WI38 (cell line): ENCODE results near the gene FAM110C.

Source experiments
- H3K4me3 ChIP-seq: 2 replicates; pipeline ENCODE4 v1.5.1; 2011; ENCODE audit warnings: low read depth, mild to moderate bottlenecking, control low read depth, low read length
- CTCF ChIP-seq: IDR thresholded peaks from 2 replicates; pipeline ENCODE4 v1.5.1; 2012; ENCODE audit warnings: low read depth, mild to moderate bottlenecking, control low read depth, low read length

The FAM110C gene

GRCh38 chr2:51613-52012 lies 5.3 kb upstream of the FAM110C start:
- TF ChIP-seq CTCF: no peak
- H3K4me3 ChIP-seq: no peak overlapping the region

- TF ChIP-seq CTCF: no peak
- no peak overlapping the region for H3K4me3 ChIP-seq
Measured at GRCh38 chr2:47737-48136, 1.4 kb upstream of the FAM110C start.

- no peak for TF ChIP-seq CTCF
Measured at GRCh38 chr2:47346-47725, 1.0 kb upstream of the FAM110C start.

GRCh38 chr2:46131-46470 lies 204 bp downstream of the FAM110C start:
- TF ChIP-seq CTCF: no peak
- H3K4me3 ChIP-seq: no peak overlapping the region

More at GRCh38 chr2:47346-47725, 1.0 kb upstream of the FAM110C start:
- H3K4me3 ChIP-seq: no peak overlapping the region

- no peak overlapping the region for H3K4me3 ChIP-seq
- no peak for TF ChIP-seq CTCF
Measured at GRCh38 chr2:45342-46130, 769 bp downstream of the FAM110C start.

GRCh38 chr2:44748-45341 lies 1.5 kb downstream of the FAM110C start:
- TF ChIP-seq CTCF: no peak
- H3K4me3 ChIP-seq: no peak overlapping the region

GRCh38 chr2:42788-43187 lies 3.5 kb downstream of the FAM110C start:
- H3K4me3 ChIP-seq: no peak overlapping the region

More at GRCh38 chr2:42788-43187, 3.5 kb downstream of the FAM110C start:
- no peak for TF ChIP-seq CTCF
